ENCODE data around the gene CDH1. TPM values are rescaled to one million over a fixed set of nuclear protein-coding genes. Genes with fewer than 3 reads are reported as not detected.
A peak's percentile ranks its signal among the peaks of the same experiment; 100 is the strongest.

CDH1 gene
- total RNA-seq, 2 donors from 2014 or later = 118 to 123 TPM

- no peaks in the 10 kb centered on the region for H3K27me3 Mint-ChIP-seq (ENCODE audit: insufficient read depth)
- Histone ChIP-seq H3K36me3 (ENCODE audit: control insufficient read depth, insufficient read depth, low read length) (no peaks in the 10 kb centered on the region), H3K9me3 (ENCODE audit: control insufficient read depth, low read length) (no peaks in the 10 kb centered on the region), H3K27ac (ENCODE audit: low read depth, low read length) (no peak overlapping the region), H3K4me1 (ENCODE audit: control insufficient read depth, insufficient read depth, low read length) (no peaks in the 10 kb centered on the region), H3K27me3 (ENCODE audit: control insufficient read depth, insufficient read depth, low read length, poor library complexity, severe bottlenecking) (no peaks in the 10 kb centered on the region), H3K9ac (ENCODE audit: extremely low read depth, low read length, poor library complexity, severe bottlenecking) (no peak overlapping the region), H3K4me3 (ENCODE audit: low read length) (no peak overlapping the region)
- WGBS, 2 experiments (ENCODE audit: insufficient coverage in 1 of 2, insufficient read length in 1 of 2) = 95 to 96% methylated on average over 7 to 8 of the region's 8 CpGs
- no peaks in the 10 kb centered on the region for H3K9me3 Mint-ChIP-seq
- no peak overlapping the region for H3K4me3 Mint-ChIP-seq
- H3K27ac Mint-ChIP-seq = no peak overlapping the region
- TF ChIP-seq CTCF (conservative IDR thresholded peaks at IDR 0.05) = no peak
- H3K36me3 Mint-ChIP-seq (ENCODE audit: low read depth) = peaks cover 60% of the 10 kb centered on the region
- DNase-seq = no peak
- no peaks in the 10 kb centered on the region for H3K4me1 Mint-ChIP-seq
Measured at GRCh38 chr16:68696514-68696913, 40.6 kb upstream of the CDH1 start.

GRCh38 chr16:68698091-68698490 lies 39.0 kb upstream of the CDH1 start:
- no peak for DNase-seq
- no peak overlapping the region for H3K4me3 ChIP-seq (ENCODE audit: low read length)
- no peak overlapping the region for H3K27ac ChIP-seq (ENCODE audit: low read depth, low read length)
- TF ChIP-seq CTCF (conservative IDR thresholded peaks at IDR 0.05) = no peak
- 94 to 95% methylated on average over 18 to 23 of the region's 23 CpGs for WGBS, 2 experiments (ENCODE audit: insufficient coverage in 1 of 2, insufficient read length in 1 of 2)
- no peaks in the 10 kb centered on the region for H3K27me3 ChIP-seq (ENCODE audit: control insufficient read depth, insufficient read depth, low read length, poor library complexity, severe bottlenecking)
- H3K9ac ChIP-seq (ENCODE audit: extremely low read depth, low read length, poor library complexity, severe bottlenecking) = no peak overlapping the region
- H3K27ac Mint-ChIP-seq = peak overlapping the region; percentile 13
- no peaks in the 10 kb centered on the region for H3K9me3 Mint-ChIP-seq
- H3K36me3 Mint-ChIP-seq (ENCODE audit: low read depth) = peaks cover 46% of the 10 kb centered on the region
- no peak overlapping the region for H3K4me3 Mint-ChIP-seq
- H3K27me3 Mint-ChIP-seq (ENCODE audit: insufficient read depth) = no peaks in the 10 kb centered on the region
- H3K9me3 ChIP-seq (ENCODE audit: control insufficient read depth, low read length) = no peaks in the 10 kb centered on the region
- H3K4me1 Mint-ChIP-seq = no peaks in the 10 kb centered on the region
- H3K36me3 ChIP-seq (ENCODE audit: control insufficient read depth, insufficient read depth, low read length) = no peaks in the 10 kb centered on the region
- H3K4me1 ChIP-seq (ENCODE audit: control insufficient read depth, insufficient read depth, low read length) = no peaks in the 10 kb centered on the region

GRCh38 chr16:68700120-68700519 lies 37.0 kb upstream of the CDH1 start:
- TF ChIP-seq CTCF (conservative IDR thresholded peaks at IDR 0.05) = no peak
- no peak overlapping the region for H3K4me3 Mint-ChIP-seq
- Histone ChIP-seq H3K4me3 (ENCODE audit: low read length) (no peak overlapping the region), H3K27ac (ENCODE audit: low read depth, low read length) (no peak overlapping the region), H3K36me3 (ENCODE audit: control insufficient read depth, insufficient read depth, low read length) (no peaks in the 10 kb centered on the region), H3K4me1 (ENCODE audit: control insufficient read depth, insufficient read depth, low read length) (no peaks in the 10 kb centered on the region), H3K9ac (ENCODE audit: extremely low read depth, low read length, poor library complexity, severe bottlenecking) (no peak overlapping the region), H3K27me3 (ENCODE audit: control insufficient read depth, insufficient read depth, low read length, poor library complexity, severe bottlenecking) (no peaks in the 10 kb centered on the region), H3K9me3 (ENCODE audit: control insufficient read depth, low read length) (no peaks in the 10 kb centered on the region)
- H3K4me1 Mint-ChIP-seq = no peaks in the 10 kb centered on the region
- no peak overlapping the region for H3K27ac Mint-ChIP-seq
- H3K36me3 Mint-ChIP-seq (ENCODE audit: low read depth) = peaks cover 35% of the 10 kb centered on the region
- H3K9me3 Mint-ChIP-seq = no peaks in the 10 kb centered on the region
- 92 to 94% methylated on average over 5 to 6 of the region's 6 CpGs for WGBS, 2 experiments (ENCODE audit: insufficient coverage in 1 of 2, insufficient read length in 1 of 2)
- no peak for DNase-seq
- H3K27me3 Mint-ChIP-seq (ENCODE audit: insufficient read depth) = no peaks in the 10 kb centered on the region

All from endodermal cell (in vitro differentiated cells).